Astrocyte (in vitro differentiated cells and primary cell): ENCODE results near the gene PELI3. TPM values are rescaled to one million over a fixed set of nuclear protein-coding genes. Genes with fewer than 3 reads are reported as not detected.

ENCODE experiments used
- DNase-seq: peaks from one replicate; pipeline ENCODE4 v3.0.0-alpha.2; 2010; ENCODE audit warnings: low read depth
- FAIRE-seq: peaks from 2 replicates; lab custom pipeline; 2011; peaks lifted over from hg19 to GRCh38; lab: Jason Lieb, UNC
- H2AFZ ChIP-seq: 2 replicates; pipeline ENCODE4 v1.6.0; 2012; ENCODE audit warnings: low read depth, low read length, inconsistent platforms
- H3K27ac ChIP-seq: 2 replicates; pipeline ENCODE4 v1.5.1; 2011; ENCODE audit warnings: low read depth, low read length, inconsistent platforms
- H3K27me3 ChIP-seq: 2 replicates; pipeline ENCODE4 v1.6.0; 2011; ENCODE audit warnings: low read length, inconsistent platforms; ENCODE audit not compliant: insufficient read depth
- H3K36me3 ChIP-seq: 2 replicates; pipeline ENCODE4 v1.5.1; 2011; ENCODE audit warnings: low read length, inconsistent platforms; ENCODE audit not compliant: insufficient read depth
- H3K4me1 ChIP-seq: 2 replicates; pipeline ENCODE4 v1.5.1; 2011; ENCODE audit warnings: low read length, inconsistent platforms; ENCODE audit not compliant: insufficient read depth
- H3K4me2 ChIP-seq: 2 replicates; pipeline ENCODE4 v1.6.0; 2012; ENCODE audit warnings: low read length, inconsistent platforms
- H3K4me3 ChIP-seq: 2 replicates; pipeline ENCODE4 v1.5.1; 2011; ENCODE audit warnings: low read depth, mild to moderate bottlenecking, low read length, inconsistent platforms; ENCODE audit not compliant: insufficient read depth
- H3K79me2 ChIP-seq: 2 replicates; pipeline ENCODE4 v1.6.0; 2012; ENCODE audit warnings: mild to moderate bottlenecking, low read length, inconsistent platforms; ENCODE audit not compliant: insufficient read depth
- H3K9ac ChIP-seq: 2 replicates; pipeline ENCODE4 v1.6.0; 2012; ENCODE audit warnings: mild to moderate bottlenecking, low read length, inconsistent platforms
- H3K9me3 ChIP-seq: 2 replicates; pipeline ENCODE4 v1.5.1; 2012; ENCODE audit warnings: low read depth, mild to moderate bottlenecking, low read length, inconsistent platforms; ENCODE audit not compliant: insufficient read depth
- H4K20me1 ChIP-seq: 2 replicates; pipeline ENCODE4 v1.6.0; 2012; ENCODE audit warnings: low read length, inconsistent platforms; ENCODE audit not compliant: insufficient read depth
- H3K27ac Mint-ChIP-seq: one replicate; pipeline ENCODE4 v1.8.0; 2021; ENCODE audit warnings: mild to moderate bottlenecking, mixed read lengths; ENCODE audit not compliant: unreplicated experiment
- H3K27me3 Mint-ChIP-seq: one replicate; pipeline ENCODE4 v1.8.0; 2021; ENCODE audit warnings: low read depth, mixed read lengths; ENCODE audit not compliant: unreplicated experiment
- H3K36me3 Mint-ChIP-seq: one replicate; pipeline ENCODE4 v1.8.0; 2021; ENCODE audit warnings: low read depth, mixed read lengths; ENCODE audit not compliant: unreplicated experiment
- H3K4me1 Mint-ChIP-seq: one replicate; pipeline ENCODE4 v1.8.0; 2021; ENCODE audit warnings: low read depth, mixed read lengths; ENCODE audit not compliant: unreplicated experiment
- H3K4me3 Mint-ChIP-seq: one replicate; pipeline ENCODE4 v1.8.0; 2021; ENCODE audit warnings: mild to moderate bottlenecking, moderate library complexity, mixed read lengths; ENCODE audit not compliant: unreplicated experiment
- H3K9me3 Mint-ChIP-seq: one replicate; pipeline ENCODE4 v1.8.0; 2021; ENCODE audit warnings: mild to moderate bottlenecking, mixed read lengths; ENCODE audit not compliant: unreplicated experiment
- EZH2 ChIP-seq: IDR thresholded peaks from 2 replicates; pipeline ENCODE4 v1.6.1; 2012; ENCODE audit warnings: mild to moderate bottlenecking, low read length, inconsistent platforms; ENCODE audit not compliant: insufficient read depth
- total RNA-seq: library from RNA; stranded (reverse); gene quantifications from 2 replicates; pipeline ENCODE4 v1.2.1, GENCODE V29; 2021
- TF ChIP-seq, protein P1 (sequence below): IDR thresholded peaks from 2 replicates; pipeline ENCODE4 v1.5.1; 2011; ENCODE audit warnings: low read depth, mild to moderate bottlenecking, inconsistent platforms, low read length, moderate library complexity; ENCODE audit not compliant: insufficient read depth

PELI3 gene
- total RNA-seq, 1 donor from 2014 or later: 4.6 TPM

DNA sequence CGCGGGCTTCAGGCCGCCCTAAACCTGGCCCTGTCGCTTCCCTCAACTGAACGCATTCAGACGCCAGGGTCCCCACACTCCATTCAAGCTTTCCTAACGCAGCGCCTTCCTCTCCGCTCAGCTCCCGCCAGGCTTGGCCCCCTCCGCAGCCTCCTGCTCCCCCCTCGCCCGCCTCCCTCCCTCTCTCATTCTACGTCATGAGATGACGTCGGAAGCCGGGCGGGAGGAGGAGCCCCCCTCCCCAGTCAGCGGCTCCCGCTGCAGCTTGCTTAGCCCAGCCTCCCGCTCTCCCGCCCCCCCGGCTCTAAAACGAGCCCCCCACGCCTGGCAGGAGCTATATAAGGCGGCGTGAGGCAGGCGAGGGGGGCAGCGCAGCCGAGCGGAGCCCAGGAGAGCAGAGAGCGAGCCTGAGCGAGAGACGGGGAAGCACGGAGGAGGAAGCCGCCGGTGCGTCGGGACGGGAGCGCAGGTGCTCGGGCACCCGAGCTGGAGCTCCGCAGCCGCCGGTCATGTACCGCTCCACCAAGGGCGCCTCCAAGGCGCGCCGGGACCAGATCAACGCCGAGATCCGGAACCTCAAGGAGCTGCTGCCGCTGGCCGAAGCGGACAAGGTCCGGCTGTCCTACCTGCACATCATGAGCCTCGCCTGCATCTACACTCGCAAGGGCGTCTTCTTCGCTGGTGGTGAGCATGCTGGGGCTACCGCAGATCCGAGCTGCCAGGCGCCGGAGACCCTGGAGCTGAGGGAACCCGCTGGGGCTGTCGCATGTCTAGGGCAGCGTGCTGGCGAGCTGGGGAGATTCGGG is 45.8 kb upstream of the PELI3 start, which contains the start of gene NPAS4:
Gene NPAS4 (plus strand): TSS at position 365 of the 806 bp plus-strand sequence. CDS start 145 bp downstream, at position 510.
- Histone ChIP-seq H3K27ac (no peak within 1 kb of the TSS), H3K4me1 (peaks cover 12% of the 10 kb centered on the region), H3K27me3 (peaks cover 19% of the 10 kb centered on the region), H3K79me2 (no peaks in the 10 kb centered on the region), H3K36me3 (no peaks in the 10 kb centered on the region), H3K4me3 (no peak within 1 kb of the TSS), H3K9me3 (no peaks in the 10 kb centered on the region), H4K20me1 (peaks cover 53% of the 10 kb centered on the region), H2AFZ (no peak within 1 kb of the TSS), H3K4me2 (no peak within 1 kb of the TSS), H3K9ac (no peak within 1 kb of the TSS)
- TF ChIP-seq, protein P1, sequence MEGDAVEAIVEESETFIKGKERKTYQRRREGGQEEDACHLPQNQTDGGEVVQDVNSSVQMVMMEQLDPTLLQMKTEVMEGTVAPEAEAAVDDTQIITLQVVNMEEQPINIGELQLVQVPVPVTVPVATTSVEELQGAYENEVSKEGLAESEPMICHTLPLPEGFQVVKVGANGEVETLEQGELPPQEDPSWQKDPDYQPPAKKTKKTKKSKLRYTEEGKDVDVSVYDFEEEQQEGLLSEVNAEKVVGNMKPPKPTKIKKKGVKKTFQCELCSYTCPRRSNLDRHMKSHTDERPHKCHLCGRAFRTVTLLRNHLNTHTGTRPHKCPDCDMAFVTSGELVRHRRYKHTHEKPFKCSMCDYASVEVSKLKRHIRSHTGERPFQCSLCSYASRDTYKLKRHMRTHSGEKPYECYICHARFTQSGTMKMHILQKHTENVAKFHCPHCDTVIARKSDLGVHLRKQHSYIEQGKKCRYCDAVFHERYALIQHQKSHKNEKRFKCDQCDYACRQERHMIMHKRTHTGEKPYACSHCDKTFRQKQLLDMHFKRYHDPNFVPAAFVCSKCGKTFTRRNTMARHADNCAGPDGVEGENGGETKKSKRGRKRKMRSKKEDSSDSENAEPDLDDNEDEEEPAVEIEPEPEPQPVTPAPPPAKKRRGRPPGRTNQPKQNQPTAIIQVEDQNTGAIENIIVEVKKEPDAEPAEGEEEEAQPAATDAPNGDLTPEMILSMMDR: no peak
- TF ChIP-seq EZH2: peak; percentile 68
- peaks cover 14% of the 10 kb centered on the region for H3K9me3 Mint-ChIP-seq
- FAIRE-seq (no peak), DNase-seq (no peak)
- no peak within 1 kb of the TSS for H3K27ac Mint-ChIP-seq
- peaks cover 19% of the 10 kb centered on the region for H3K4me1 Mint-ChIP-seq
- H3K27me3 Mint-ChIP-seq: peaks cover 42% of the 10 kb centered on the region
- peaks cover 23% of the 10 kb centered on the region for H3K36me3 Mint-ChIP-seq
- no peak within 1 kb of the TSS for H3K4me3 Mint-ChIP-seq

DNA sequence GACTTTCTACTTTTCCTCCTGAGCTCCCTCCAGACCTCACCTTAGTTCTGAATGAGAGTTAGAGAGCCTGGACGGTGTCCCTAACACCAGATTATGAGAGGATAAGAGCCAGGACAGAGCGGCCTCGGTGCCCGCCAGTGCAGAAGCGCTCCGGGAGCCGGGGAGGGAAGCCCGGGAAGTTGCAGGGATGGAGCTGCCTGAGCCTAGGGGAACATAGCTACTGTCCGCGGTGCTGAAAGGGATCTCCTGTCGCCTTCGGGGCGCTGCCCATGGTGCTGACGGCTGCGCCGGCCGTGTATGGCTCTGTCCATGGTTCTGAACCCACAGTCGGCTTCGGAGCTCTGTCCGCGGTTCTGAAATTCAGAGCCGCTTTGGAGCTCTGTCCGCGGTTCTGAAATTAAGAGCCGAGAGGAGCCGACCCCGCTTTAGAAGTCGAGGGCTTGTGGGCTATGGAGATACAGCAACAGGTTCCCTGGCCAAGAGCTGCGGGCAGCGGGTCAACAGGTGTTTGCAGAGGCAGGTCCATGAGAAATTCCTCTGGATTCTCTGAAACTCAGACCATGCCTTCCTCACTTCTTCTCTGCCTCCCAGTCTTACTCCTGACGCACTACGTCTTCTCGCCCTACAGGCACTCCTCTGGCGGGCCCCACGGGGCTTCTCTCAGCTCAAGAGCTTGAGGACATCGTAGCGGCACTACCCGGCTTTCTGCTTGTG is 45.1 kb upstream of the PELI3 start:
- H3K27ac Mint-ChIP-seq: no peak overlapping the region
- no peak overlapping the region for H3K27ac ChIP-seq
- H3K4me3 Mint-ChIP-seq: no peak overlapping the region
- H3K36me3 Mint-ChIP-seq: peaks cover 24% of the 10 kb centered on the region
- H3K4me3 ChIP-seq: no peak overlapping the region
- TF ChIP-seq EZH2: peak; percentile 58
- TF ChIP-seq, protein P1: no peak
- DNase-seq: peak; percentile 72
- no peaks in the 10 kb centered on the region for H3K36me3 ChIP-seq
- peaks cover 19% of the 10 kb centered on the region for H3K27me3 ChIP-seq
- peak; percentile 52 for FAIRE-seq
- no peak overlapping the region for H3K9ac ChIP-seq
- peaks cover 35% of the 10 kb centered on the region for H3K27me3 Mint-ChIP-seq
- no peak overlapping the region for H2AFZ ChIP-seq
- H3K79me2 ChIP-seq: no peaks in the 10 kb centered on the region
- H4K20me1 ChIP-seq: peaks cover 52% of the 10 kb centered on the region
- peaks cover 19% of the 10 kb centered on the region for H3K4me1 Mint-ChIP-seq
- peaks cover 12% of the 10 kb centered on the region for H3K4me1 ChIP-seq
- H3K9me3 ChIP-seq: no peaks in the 10 kb centered on the region
- no peak overlapping the region for H3K4me2 ChIP-seq
- peaks cover 14% of the 10 kb centered on the region for H3K9me3 Mint-ChIP-seq
